ENCODE data around the gene HIGD1A. TPM values are rescaled to one million over a fixed set of nuclear protein-coding genes. Genes with fewer than 3 reads are reported as not detected.

The HIGD1A gene
- polyA plus RNA-seq, 1 donor from 2014 or later: 350 TPM

- TF ChIP-seq EZH2 (IDR thresholded peaks at IDR 0.05; ENCODE audit: borderline replicate concordance, insufficient read depth, low read length, poor library complexity, severe bottlenecking): no peak
- TF ChIP-seq CTCF (IDR thresholded peaks at IDR 0.05; ENCODE audit: poor library complexity, severe bottlenecking): no peak
- no peak for TF ChIP-seq TAF1 (IDR thresholded peaks at IDR 0.05; ENCODE audit: low read depth)
- no peak for TF ChIP-seq MXI1 (conservative IDR thresholded peaks at IDR 0.05; ENCODE audit: poor library complexity, severe bottlenecking)
- TF ChIP-seq RAD21 (conservative IDR thresholded peaks at IDR 0.05): no peak
- TF ChIP-seq SMC3 (conservative IDR thresholded peaks at IDR 0.05; ENCODE audit: poor library complexity): no peak
- TF ChIP-seq POLR2AphosphoS5 (IDR thresholded peaks at IDR 0.05): no peak
- no peak for TF ChIP-seq REST (IDR thresholded peaks at IDR 0.05; ENCODE audit: borderline replicate concordance)
- no peak for TF ChIP-seq EP300 (conservative IDR thresholded peaks at IDR 0.05; ENCODE audit: poor library complexity, severe bottlenecking)
- Histone ChIP-seq H3K36me3 (ENCODE audit: insufficient read depth, low read length) (no peaks in the 10 kb centered on the region), H3K9ac (ENCODE audit: low read length) (no peak overlapping the region), H3K4me3 (ENCODE audit: low read length) (no peak overlapping the region), H4K20me1 (ENCODE audit: insufficient read depth) (no peaks in the 10 kb centered on the region), H3K27me3 (ENCODE audit: insufficient read depth, low read depth, low read length) (no peaks in the 10 kb centered on the region), H3F3A (ENCODE audit: insufficient read depth, low read length, poor library complexity, severe bottlenecking) (no peaks in the 10 kb centered on the region), H3K79me2 (replicated peaks; ENCODE audit: insufficient read depth, low read length) (no peaks in the 10 kb centered on the region), H3K9me3 (ENCODE audit: low read length) (no peaks in the 10 kb centered on the region), H2AFZ (ENCODE audit: low read depth, low read length) (no peak overlapping the region), H3K9me2 (ENCODE audit: insufficient read depth, low read length) (no peaks in the 10 kb centered on the region), H3K27ac (ENCODE audit: low read length) (no peak overlapping the region), H3K4me2 (ENCODE audit: low read length) (no peak overlapping the region)
Observed at GRCh38 chr3:42823351-42823750, 19.1 kb upstream of the HIGD1A start.

- H3K4me2 ChIP-seq (ENCODE audit: low read length): no peak overlapping the region
- H3K4me3 ChIP-seq (ENCODE audit: low read length): no peak overlapping the region
- H2AFZ ChIP-seq (ENCODE audit: low read depth, low read length): no peak overlapping the region
- no peaks in the 10 kb centered on the region for H3F3A ChIP-seq (ENCODE audit: insufficient read depth, low read length, poor library complexity, severe bottlenecking)
- no peaks in the 10 kb centered on the region for H4K20me1 ChIP-seq (ENCODE audit: insufficient read depth)
- H3K27ac ChIP-seq (ENCODE audit: low read length): no peak overlapping the region
- H3K79me2 ChIP-seq (replicated peaks; ENCODE audit: insufficient read depth, low read length): no peaks in the 10 kb centered on the region
- no peak overlapping the region for H3K9ac ChIP-seq (ENCODE audit: low read length)
- no peaks in the 10 kb centered on the region for H3K9me2 ChIP-seq (ENCODE audit: insufficient read depth, low read length)
- no peaks in the 10 kb centered on the region for H3K9me3 ChIP-seq (ENCODE audit: low read length)
- TF ChIP-seq POLR2AphosphoS5 (IDR thresholded peaks at IDR 0.05) (no peak), SMC3 (conservative IDR thresholded peaks at IDR 0.05; ENCODE audit: poor library complexity) (no peak), EP300 (conservative IDR thresholded peaks at IDR 0.05; ENCODE audit: poor library complexity, severe bottlenecking) (no peak), RAD21 (conservative IDR thresholded peaks at IDR 0.05) (no peak), CTCF (IDR thresholded peaks at IDR 0.05; ENCODE audit: poor library complexity, severe bottlenecking) (no peak), REST (IDR thresholded peaks at IDR 0.05; ENCODE audit: borderline replicate concordance) (no peak), MXI1 (conservative IDR thresholded peaks at IDR 0.05; ENCODE audit: poor library complexity, severe bottlenecking) (no peak), TAF1 (IDR thresholded peaks at IDR 0.05; ENCODE audit: low read depth) (no peak), EZH2 (IDR thresholded peaks at IDR 0.05; ENCODE audit: borderline replicate concordance, insufficient read depth, low read length, poor library complexity, severe bottlenecking) (no peak)
- H3K27me3 ChIP-seq (ENCODE audit: insufficient read depth, low read depth, low read length): no peaks in the 10 kb centered on the region
- no peaks in the 10 kb centered on the region for H3K36me3 ChIP-seq (ENCODE audit: insufficient read depth, low read length)
Observed at GRCh38 chr3:42822828-42823227, 18.5 kb upstream of the HIGD1A start.

All from neural cell (in vitro differentiated cells).